ENCODE data around the gene KRT78. TPM values are rescaled to one million over a fixed set of nuclear protein-coding genes. Genes with fewer than 3 reads are reported as not detected.

The KRT78 gene
- polyA plus RNA-seq, 6 donors from 2014 or later: not detected

Other genes starting within 250 kb of the KRT78 start
- not detected for gene KRT72, start 247.5 kb downstream of the KRT78 start, polyA plus RNA-seq (ENCODE audit: low read depth in 6 of 6)
- gene KRT73, start 230.4 kb downstream of the KRT78 start, polyA plus RNA-seq (ENCODE audit: low read depth in 6 of 6): not detected
- not detected for gene KRT2, start 196.8 kb downstream of the KRT78 start, polyA plus RNA-seq (ENCODE audit: low read depth in 6 of 6)
- gene KRT1, start 168.6 kb downstream of the KRT78 start, polyA plus RNA-seq (ENCODE audit: low read depth in 6 of 6): under 1 TPM in 1 of 6 donors, not detected in 5; 0.44 TPM
- gene KRT77, start 145.5 kb downstream of the KRT78 start, polyA plus RNA-seq (ENCODE audit: low read depth in 6 of 6): not detected
- gene KRT76, start 71.6 kb downstream of the KRT78 start, polyA plus RNA-seq (ENCODE audit: low read depth in 6 of 6): not detected
- not detected for gene KRT3, start 52.9 kb downstream of the KRT78 start, polyA plus RNA-seq (ENCODE audit: low read depth in 6 of 6)
- not detected for gene KRT4, start 34.9 kb downstream of the KRT78 start, polyA plus RNA-seq (ENCODE audit: low read depth in 6 of 6)
- gene KRT79, start 14.7 kb downstream of the KRT78 start, polyA plus RNA-seq (ENCODE audit: low read depth in 6 of 6): not detected
- not detected for gene KRT8, start 56.1 kb upstream of the KRT78 start, polyA plus RNA-seq (ENCODE audit: low read depth in 6 of 6)
- 10 to 100 TPM in 1 of 6 donors, 1 to 10 TPM in 5; 4.9 to 10.0 (median 8.5) TPM for gene KRT18, start 100.1 kb upstream of the KRT78 start, polyA plus RNA-seq (ENCODE audit: low read depth in 6 of 6)
- gene EIF4B, start 157.5 kb upstream of the KRT78 start, polyA plus RNA-seq (ENCODE audit: low read depth in 6 of 6): 100 to 1,000 TPM in 2 of 6 donors, 10 to 100 TPM in 4; 69.1 to 104 (median 87.0) TPM
- gene TNS2, start 201.1 kb upstream of the KRT78 start, polyA plus RNA-seq (ENCODE audit: low read depth in 6 of 6): under 1 TPM in 5 of 6 donors, not detected in 1; 0.05 to 0.91 (median 0.47) TPM
- gene SPRYD3, start 230.4 kb upstream of the KRT78 start, polyA plus RNA-seq (ENCODE audit: low read depth in 6 of 6): 10 to 100 TPM; 12.8 to 31.1 (median 23.2) TPM
- not detected for gene IGFBP6, start 248.7 kb upstream of the KRT78 start, polyA plus RNA-seq (ENCODE audit: low read depth in 6 of 6)

All from naive B cell (primary cell).